Lower leg skin (tissue), 4 donors: ENCODE data around the gene VPS41. TPM values are rescaled to one million over a fixed set of nuclear protein-coding genes. Genes with fewer than 3 reads are reported as not detected.
"Not testable (repeated sequence)": the region's sequence is repeated elsewhere in the genome, so short reads cannot be mapped to it uniquely, and the experiment has no call there.

Experiments used
- DNase-seq, 2 donors: peaks; one replicate each; pipeline ENCODE4 v3.0.0-alpha.2; 2019; ENCODE audit warnings: low spot score in 2 of 2
- H3K4me3 ChIP-seq: fragments of 200-600 bp; sonication (generic); 2 replicates; pipeline ENCODE4 v1.5.1; 2017; ENCODE audit warnings: mild to moderate bottlenecking, low read depth; ENCODE audit not compliant: poor library complexity, severe bottlenecking
- POLR2A ChIP-seq, 2 donors: fragments of 450-650 bp; IDR thresholded peaks; one replicate each; pipeline ENCODE4 v1.6.1; 2016 to 2017; ENCODE audit warnings: antibody characterized with exemption in 2 of 2, mild to moderate bottlenecking in 1 of 2, moderate library complexity in 1 of 2
- WGBS, 2 donors: methylation state at CpG; one replicate each; pipeline ENCODE4 v1.1.5; 2018; 5-methylcytosine and 5-hydroxymethylcytosine counted together
- intact Hi-C: fragments of 100-400 bp; cut with DNase I; formaldehyde crosslinking; loops from one replicate; pipeline ENCODE4 v1.15.0; 2023; ENCODE audit warnings: low total_unique reads
- total RNA-seq, 4 donors: library from RNA; depleted of rRNA; stranded (reverse); fragments of >200 nt; gene quantifications; one replicate each; pipeline ENCODE4 v1.1.0, GENCODE V29; 2016
- TF ChIP-seq, protein P1 (sequence below), 3 donors: fragments of 450-650 bp; IDR thresholded peaks; one replicate each; pipeline ENCODE4 v1.5.1; 2016; ENCODE audit warnings: antibody characterized with exemption in 3 of 3, mild to moderate bottlenecking in 3 of 3, moderate library complexity in 2 of 3

The VPS41 gene
- total RNA-seq, 4 donors from 2014 or later, result 37.8 to 47.7 (median 41.0) TPM

DNA sequence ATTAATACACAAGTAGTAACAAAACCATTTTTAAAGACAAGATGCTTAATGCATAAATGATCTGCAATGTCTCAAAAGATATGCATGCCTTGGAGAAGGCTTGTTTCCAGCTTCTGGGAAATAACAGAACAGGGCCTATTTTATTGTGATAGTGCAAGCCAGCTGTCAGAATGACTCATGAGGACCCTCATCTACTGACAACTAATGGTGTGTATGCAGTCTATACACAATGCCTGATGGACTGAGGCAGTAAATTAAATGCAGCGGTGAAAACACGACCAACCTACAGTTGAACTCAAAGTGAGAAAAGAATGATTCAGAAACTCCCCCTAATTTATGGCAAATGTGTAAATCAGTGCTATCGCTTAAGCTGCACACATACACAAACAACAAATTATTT, 46.3 kb downstream of the VPS41 start:
- TF ChIP-seq, protein P1, sequence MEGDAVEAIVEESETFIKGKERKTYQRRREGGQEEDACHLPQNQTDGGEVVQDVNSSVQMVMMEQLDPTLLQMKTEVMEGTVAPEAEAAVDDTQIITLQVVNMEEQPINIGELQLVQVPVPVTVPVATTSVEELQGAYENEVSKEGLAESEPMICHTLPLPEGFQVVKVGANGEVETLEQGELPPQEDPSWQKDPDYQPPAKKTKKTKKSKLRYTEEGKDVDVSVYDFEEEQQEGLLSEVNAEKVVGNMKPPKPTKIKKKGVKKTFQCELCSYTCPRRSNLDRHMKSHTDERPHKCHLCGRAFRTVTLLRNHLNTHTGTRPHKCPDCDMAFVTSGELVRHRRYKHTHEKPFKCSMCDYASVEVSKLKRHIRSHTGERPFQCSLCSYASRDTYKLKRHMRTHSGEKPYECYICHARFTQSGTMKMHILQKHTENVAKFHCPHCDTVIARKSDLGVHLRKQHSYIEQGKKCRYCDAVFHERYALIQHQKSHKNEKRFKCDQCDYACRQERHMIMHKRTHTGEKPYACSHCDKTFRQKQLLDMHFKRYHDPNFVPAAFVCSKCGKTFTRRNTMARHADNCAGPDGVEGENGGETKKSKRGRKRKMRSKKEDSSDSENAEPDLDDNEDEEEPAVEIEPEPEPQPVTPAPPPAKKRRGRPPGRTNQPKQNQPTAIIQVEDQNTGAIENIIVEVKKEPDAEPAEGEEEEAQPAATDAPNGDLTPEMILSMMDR (IDR thresholded peaks at IDR 0.05), result no peak
- no peak for TF ChIP-seq POLR2A (IDR thresholded peaks at IDR 0.05)
- 93 to 94% methylated on average over 3 of the region's 3 CpGs for WGBS, 2 donors
- no peak overlapping the region for H3K4me3 ChIP-seq
- intact Hi-C loops, result no loop called here
- no peak for DNase-seq

- no peak overlapping the region for H3K4me3 ChIP-seq
- TF ChIP-seq, protein P1 (IDR thresholded peaks at IDR 0.05), result no peak
- no peak for TF ChIP-seq POLR2A (IDR thresholded peaks at IDR 0.05)
- DNase-seq, result no peak
- WGBS, 2 donors, result 51 to 57% methylated on average over 5 of the region's 5 CpGs
- intact Hi-C loops, result no loop called here
These were observed 50.6 kb downstream of the VPS41 start for GRCh38 chr7:38858259-38858884.

- 80 to 86% methylated on average over 2 of the region's 2 CpGs for WGBS, 2 donors
- intact Hi-C loops, result no loop called here
- H3K4me3 ChIP-seq, result no peak overlapping the region
- no peak for DNase-seq
- TF ChIP-seq, protein P1 (IDR thresholded peaks at IDR 0.05), result no peak
- TF ChIP-seq POLR2A (IDR thresholded peaks at IDR 0.05), result no peak
These were observed 53.1 kb downstream of the VPS41 start for GRCh38 chr7:38855867-38856266.

DNA sequence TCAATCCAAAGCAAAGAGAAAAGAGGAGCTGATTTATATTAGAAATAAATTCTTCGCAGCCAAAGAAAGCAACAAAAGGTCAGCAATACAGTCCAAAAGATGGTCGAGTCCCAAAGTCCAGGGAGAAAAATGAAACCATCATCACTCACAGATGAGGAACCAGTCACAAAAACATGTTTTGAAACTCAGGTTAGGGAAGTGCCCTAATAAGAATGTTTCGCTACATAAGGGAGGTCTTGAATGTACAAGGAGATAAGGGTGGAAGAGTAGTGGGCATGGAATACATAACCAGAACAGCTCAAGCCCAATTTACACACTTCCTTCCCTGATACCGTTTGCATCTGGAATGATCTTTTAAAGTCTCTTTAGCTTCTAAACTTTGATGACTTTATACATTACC, 53.6 kb downstream of the VPS41 start:
- no peak overlapping the region for H3K4me3 ChIP-seq
- no peak for DNase-seq
- 64 to 89% methylated on average over 4 of the region's 4 CpGs for WGBS, 2 donors
- intact Hi-C loops, result no loop called here
- no peak for TF ChIP-seq POLR2A (IDR thresholded peaks at IDR 0.05)
- TF ChIP-seq, protein P1 (IDR thresholded peaks at IDR 0.05), result no peak

GRCh38 chr7:38854947-38855346, 54.0 kb downstream of the VPS41 start:
- intact Hi-C loops, DNase-seq, H3K4me3 ChIP-seq: not testable (repeated sequence)
- WGBS, 2 donors, result 91 to 94% methylated on average over 7 of the region's 7 CpGs

- DNase-seq, result no peak
- TF ChIP-seq POLR2A (IDR thresholded peaks at IDR 0.05), result no peak
- TF ChIP-seq, protein P1 (IDR thresholded peaks at IDR 0.05), result no peak
- no peak overlapping the region for H3K4me3 ChIP-seq
- WGBS, 2 donors, result 91% methylated on average over 2 of the region's 2 CpGs
- intact Hi-C loops, result no loop called here
These were observed 57.7 kb downstream of the VPS41 start for GRCh38 chr7:38851321-38851720.
